GM12801 (cell line): ENCODE data around the gene SPATA17.

Experiments
- CTCF ChIP-seq: IDR thresholded peaks from one replicate; pipeline ENCODE4 v1.5.1; 2011; ENCODE audit warnings: control low read depth; ENCODE audit not compliant: insufficient read length; ENCODE audit errors: extremely low read depth

SPATA17 gene

DNA sequence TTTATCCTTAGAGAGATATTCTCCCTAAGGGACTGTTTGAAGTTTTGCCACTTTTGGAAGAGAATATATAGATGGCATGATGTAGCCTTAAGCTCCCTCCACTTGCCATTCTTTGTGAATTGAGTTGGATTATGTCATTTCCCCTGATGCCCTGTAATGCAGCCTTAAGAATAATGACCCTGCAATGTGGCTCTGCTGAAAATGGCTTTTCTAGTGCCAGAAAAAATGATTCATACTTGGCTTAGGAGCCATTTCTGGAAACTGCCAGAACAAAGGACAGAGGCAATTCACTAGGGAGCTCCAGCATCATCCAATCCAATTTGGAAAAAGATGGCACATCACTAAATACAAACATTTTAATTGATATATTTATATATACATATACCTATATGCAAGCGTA lies 265.3 kb downstream of the SPATA17 start:
- TF ChIP-seq CTCF = no peak

DNA sequence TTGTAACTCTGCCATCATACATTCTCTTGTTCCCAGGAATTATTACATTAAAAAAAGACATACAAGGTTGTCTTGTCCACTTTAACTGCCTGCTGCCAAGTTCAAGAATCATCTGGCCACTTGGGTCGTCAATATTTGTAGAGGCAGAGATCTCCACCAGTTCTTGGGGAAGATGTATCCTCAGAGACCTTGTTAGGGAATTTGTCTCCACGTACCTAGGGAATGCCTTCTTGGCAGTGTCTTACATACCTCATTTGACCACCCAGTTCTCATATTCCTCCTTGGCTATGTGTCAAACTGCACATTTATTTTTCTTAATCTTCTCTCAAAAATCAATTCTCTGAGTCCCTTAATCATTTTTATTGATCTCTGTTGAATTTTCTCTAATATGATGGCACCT lies 266.0 kb downstream of the SPATA17 start:
- TF ChIP-seq CTCF = no peak

DNA sequence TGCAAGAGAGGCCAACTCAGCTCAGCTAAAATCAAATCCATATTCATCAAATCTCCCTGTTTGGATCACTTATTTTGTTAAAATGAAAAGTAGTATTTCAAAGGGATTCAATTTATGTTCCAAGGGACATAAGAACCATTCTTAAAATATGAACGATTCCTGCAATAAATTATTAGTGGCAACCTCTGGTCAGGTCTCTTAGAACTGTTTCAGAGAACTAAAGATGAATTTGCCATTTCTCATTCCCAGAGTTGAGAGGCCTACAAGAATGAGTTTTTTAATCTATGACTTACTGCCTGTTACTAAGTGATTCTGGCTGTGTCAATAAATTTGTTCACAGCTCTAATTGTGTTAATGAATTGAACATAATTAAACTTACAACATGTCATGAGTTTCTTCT lies 268.5 kb downstream of the SPATA17 start:
- no peak for TF ChIP-seq CTCF

GRCh38 chr1:217907504-217907903 lies 276.4 kb downstream of the SPATA17 start:
- no peak for TF ChIP-seq CTCF

GRCh38 chr1:217910203-217910602 lies 279.1 kb downstream of the SPATA17 start:
- no peak for TF ChIP-seq CTCF

DNA sequence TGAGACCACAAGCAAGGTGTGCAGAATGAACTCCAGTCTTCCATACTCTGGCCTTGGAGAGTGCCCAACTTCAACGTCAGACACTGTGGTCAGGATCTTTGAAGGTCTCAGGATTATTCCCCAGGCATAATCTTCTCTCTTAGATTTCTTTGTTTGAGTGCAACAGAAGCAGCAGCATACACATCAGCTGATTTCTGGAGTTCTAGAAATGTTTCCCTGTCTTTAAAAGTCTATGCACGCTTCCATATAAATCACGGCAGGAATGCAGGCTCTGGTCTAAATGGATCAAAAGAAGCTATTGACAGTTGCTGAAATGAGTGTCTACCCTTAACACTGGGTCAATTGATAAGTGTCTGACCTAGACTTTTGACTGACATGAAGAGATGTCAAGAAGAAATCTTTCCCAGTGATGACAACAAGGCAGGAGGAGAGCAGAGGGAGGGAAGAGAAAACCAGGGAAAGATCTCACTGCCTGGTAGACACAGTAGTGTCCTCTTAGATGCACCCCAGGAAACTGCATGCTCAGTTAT lies 279.7 kb downstream of the SPATA17 start:
- TF ChIP-seq CTCF = no peak

DNA sequence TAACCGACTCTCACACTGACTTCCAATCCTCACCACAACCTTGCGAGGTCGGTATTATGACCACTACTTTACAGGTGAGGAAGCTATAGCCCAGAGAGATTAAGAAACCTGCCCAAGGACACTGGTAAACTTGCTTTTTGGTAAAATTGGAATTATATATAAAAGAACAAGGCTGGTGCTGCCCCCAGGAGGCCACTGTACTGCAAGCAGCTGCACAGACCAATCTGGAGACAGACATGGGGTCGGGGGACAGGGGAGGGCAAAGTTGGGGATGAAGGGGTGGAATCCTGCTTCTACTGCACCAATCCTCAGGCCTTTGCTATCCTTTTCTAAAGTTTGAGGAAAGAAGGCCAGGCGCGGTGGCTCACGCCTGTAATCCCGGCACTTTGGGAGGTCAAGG lies 280.8 kb downstream of the SPATA17 start:
- TF ChIP-seq CTCF = no peak

DNA sequence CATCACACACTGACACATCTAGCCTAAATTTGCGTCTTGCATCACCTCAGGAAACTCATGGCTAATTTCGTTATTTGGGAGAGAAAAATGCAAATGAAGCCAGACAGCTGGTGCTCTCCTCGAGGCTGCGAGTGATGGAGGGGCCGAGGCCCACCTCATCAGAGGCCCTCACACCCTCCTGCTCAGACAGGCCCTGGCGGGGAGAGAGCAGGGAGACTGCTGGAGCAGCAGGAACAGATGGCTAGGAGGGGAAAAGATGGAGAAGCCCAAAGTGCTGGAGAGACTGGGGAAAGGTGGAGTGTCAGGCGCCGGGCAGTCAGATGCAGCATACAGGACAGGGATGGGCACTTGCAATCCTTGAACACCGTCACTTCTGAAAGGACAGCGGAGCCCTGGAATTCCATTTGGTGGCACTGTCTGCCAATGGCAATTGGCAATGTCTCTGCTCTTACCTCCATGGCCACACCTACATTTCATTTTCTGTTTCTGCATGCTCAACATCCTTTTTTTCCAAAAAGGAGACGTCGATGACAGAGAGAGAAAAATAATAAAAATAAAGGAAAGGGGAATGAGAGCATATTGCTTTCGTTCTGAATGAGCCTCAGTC lies 286.2 kb downstream of the SPATA17 start:
- TF ChIP-seq CTCF = no peak
